ENCODE data around the gene MPZL2.

DNA sequence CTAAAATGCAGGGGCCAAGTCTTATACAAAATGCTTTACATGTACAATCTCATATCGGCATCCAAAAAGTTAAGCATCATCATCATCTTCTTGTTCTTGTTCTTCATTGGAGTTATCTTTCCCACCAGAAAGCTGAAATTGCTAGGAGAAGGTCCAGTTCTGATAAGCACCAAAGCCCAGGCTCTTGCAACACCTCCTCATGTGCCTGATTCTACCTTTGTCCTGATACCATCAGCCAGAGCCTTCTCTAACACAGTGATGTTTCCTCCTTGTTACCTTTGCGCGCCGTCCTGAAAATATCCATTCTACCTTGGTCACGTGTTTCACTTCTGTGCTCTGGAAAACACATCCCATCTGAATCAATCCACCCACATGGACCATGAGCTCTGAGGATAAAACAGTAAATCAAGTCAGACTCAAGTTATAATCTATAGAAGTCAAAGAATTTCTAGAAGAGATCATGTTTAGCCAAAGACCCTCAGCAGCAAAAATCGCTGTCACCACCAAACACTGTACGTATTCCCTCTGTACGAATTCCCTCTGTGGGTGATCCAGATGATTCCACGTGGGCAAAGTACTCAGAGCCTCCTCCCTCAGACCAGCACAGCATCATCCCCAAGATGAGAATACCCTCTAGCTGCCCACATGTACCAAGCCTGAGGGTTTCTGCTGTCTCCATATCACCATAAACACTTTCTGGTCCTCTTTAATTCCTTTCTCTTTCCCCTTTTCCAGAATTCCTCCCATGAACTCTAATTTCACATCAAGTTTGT lies 58.3 kb downstream of the MPZL2 start:
- TF ChIP-seq CTCF (conservative IDR thresholded peaks at IDR 0.05 in 1 of 2, IDR thresholded peaks at IDR 0.05 in 1 of 2; ENCODE audit: extremely low read depth in 1 of 2, insufficient read depth in 1 of 2, low read depth in 1 of 2, low read length in 2 of 2): no peak
- no peak for TF ChIP-seq EZH2 (IDR thresholded peaks at IDR 0.05; ENCODE audit: borderline replicate concordance, low read length)
